ENCODE results near the gene ACVR1B. TPM values are rescaled to one million over a fixed set of nuclear protein-coding genes. Genes with fewer than 3 reads are reported as not detected.
A peak's percentile ranks its signal among the peaks of the same experiment; 100 is the strongest.

The ACVR1B gene
- total and polyA plus RNA-seq, 2 donors (not counting 1 experiment from before 2014, with no cell fraction given): 3.4 to 10.6 TPM

GRCh38 chr12:52009081-52009751 lies 57.7 kb downstream of the ACVR1B start:
- ChIA-PET POLR2A (interaction anchor here (1.2 to 3.0 kb wide), 3 partner anchors 9 to 14 kb away, joined by 3 to 13 read pairs (median 7); no protein-coding TSS in a partner anchor), CTCF (interaction anchor here (0.6 to 11.7 kb wide), 7 partner anchors 13 to 112 kb away, joined by 3 to 590 read pairs (median 3); no protein-coding TSS in a partner anchor)
- no peak overlapping the region for H2AFZ ChIP-seq (ENCODE audit: insufficient read depth, low read depth, low read length, poor library complexity, severe bottlenecking)
- no peaks in the 10 kb centered on the region for H3K9me3 ChIP-seq (ENCODE audit: control extremely low read depth in 1 of 3, control insufficient read depth in 2 of 3, insufficient read depth in 1 of 3, low read length in 2 of 3)
- intact Hi-C loops (cut with micrococcal nuclease): no loop called here
- no peak for TF ChIP-seq EZH2 (IDR thresholded peaks at IDR 0.05; ENCODE audit: borderline replicate concordance, insufficient read depth, low read depth, low read length, poor library complexity, severe bottlenecking)
- no peak for TF ChIP-seq CTCF (IDR thresholded peaks at IDR 0.05)
- Mint-ChIP-seq H3K27ac (peak overlapping the region; percentile 76), H3K27me3 (no peaks in the 10 kb centered on the region), H3K9me3 (ENCODE audit: insufficient read depth) (no peaks in the 10 kb centered on the region), H3K4me1 (peaks cover 40% of the 10 kb centered on the region), H3K4me3 (peak overlapping the region; percentile 97)
- H3K27ac ChIP-seq (ENCODE audit: low read length in 2 of 2): peak overlapping the region in 1 of 2 donors; percentile 91
- no peak overlapping the region for H3K9ac ChIP-seq (ENCODE audit: low read length)
- H3K4me2 ChIP-seq (replicated peaks; ENCODE audit: low read depth, low read length, poor library complexity, severe bottlenecking): peak overlapping the region; percentile 94
- DNase-seq (peak; percentile 30), ATAC-seq (ENCODE audit: low read depth) (no peak)
- no peak overlapping the region for H3K4me3 ChIP-seq (ENCODE audit: control extremely low read depth in 1 of 5, extremely low read depth in 1 of 5, insufficient read depth in 1 of 5, low read depth in 2 of 5, low read length in 4 of 5)
- no peaks in the 10 kb centered on the region for H3K27me3 ChIP-seq (replicated peaks in 1 of 4; ENCODE audit: control extremely low read depth in 1 of 4, control insufficient read depth in 3 of 4, insufficient read depth in 4 of 4, low read length in 3 of 4)
- 64% methylated on average over 4 of the region's 10 CpGs for WGBS (ENCODE audit: insufficient coverage)
- H3K79me2 ChIP-seq (ENCODE audit: control insufficient read depth, insufficient read depth, low read length): peaks cover 5% of the 10 kb centered on the region
- H3K4me1 ChIP-seq (ENCODE audit: control insufficient read depth in 2 of 2, insufficient read depth in 2 of 2, low read length in 2 of 2): peaks cover 26 to 35% of the 10 kb centered on the region in 2 donors
- peaks cover 41% of the 10 kb centered on the region for H4K20me1 ChIP-seq (ENCODE audit: control insufficient read depth, insufficient read depth, low read length, poor library complexity, severe bottlenecking)
- H3K36me3 ChIP-seq (replicated peaks in 1 of 2; ENCODE audit: control extremely low read depth in 1 of 2, control insufficient read depth in 1 of 2, extremely low read depth in 1 of 2, insufficient read depth in 2 of 2, low read length in 1 of 2): peaks cover 0 to 28% of the 10 kb centered on the region in 2 experiments

- no peak for TF ChIP-seq EZH2 (IDR thresholded peaks at IDR 0.05; ENCODE audit: borderline replicate concordance, insufficient read depth, low read depth, low read length, poor library complexity, severe bottlenecking)
- no peak for TF ChIP-seq CTCF (IDR thresholded peaks at IDR 0.05)
- DNase-seq: peak; percentile 38
- Histone ChIP-seq H4K20me1 (ENCODE audit: control insufficient read depth, insufficient read depth, low read length, poor library complexity, severe bottlenecking) (peaks cover 41% of the 10 kb centered on the region), H3K4me3 (ENCODE audit: control extremely low read depth in 1 of 5, extremely low read depth in 1 of 5, insufficient read depth in 1 of 5, low read depth in 2 of 5, low read length in 4 of 5) (no peak overlapping the region), H3K27me3 (replicated peaks in 1 of 4; ENCODE audit: control extremely low read depth in 1 of 4, control insufficient read depth in 3 of 4, insufficient read depth in 4 of 4, low read length in 3 of 4) (no peaks in the 10 kb centered on the region), H3K4me1 (ENCODE audit: control insufficient read depth in 2 of 2, insufficient read depth in 2 of 2, low read length in 2 of 2) (peaks cover 26 to 35% of the 10 kb centered on the region in 2 donors), H3K79me2 (ENCODE audit: control insufficient read depth, insufficient read depth, low read length) (peaks cover 5% of the 10 kb centered on the region), H2AFZ (ENCODE audit: insufficient read depth, low read depth, low read length, poor library complexity, severe bottlenecking) (no peak overlapping the region), H3K27ac (ENCODE audit: low read length in 2 of 2) (no peak overlapping the region), H3K9ac (ENCODE audit: low read length) (no peak overlapping the region), H3K9me3 (ENCODE audit: control extremely low read depth in 1 of 3, control insufficient read depth in 2 of 3, insufficient read depth in 1 of 3, low read length in 2 of 3) (no peaks in the 10 kb centered on the region), H3K4me2 (replicated peaks; ENCODE audit: low read depth, low read length, poor library complexity, severe bottlenecking) (no peak overlapping the region), H3K36me3 (replicated peaks in 1 of 2; ENCODE audit: control extremely low read depth in 1 of 2, control insufficient read depth in 1 of 2, extremely low read depth in 1 of 2, insufficient read depth in 2 of 2, low read length in 1 of 2) (peaks cover 0 to 33% of the 10 kb centered on the region in 2 experiments)
- WGBS (ENCODE audit: insufficient coverage): 53% methylated on average over 9 of the region's 11 CpGs
- ChIA-PET POLR2A (interaction anchor here (1.2 to 1.5 kb wide), 2 partner anchors 10 to 13 kb away, joined by 3 to 7 read pairs; no protein-coding TSS in a partner anchor), CTCF (interaction anchor here (0.8 to 11.7 kb wide), 6 partner anchors 12 to 111 kb away, joined by 3 to 590 read pairs (median 3); no protein-coding TSS in a partner anchor)
- peak overlapping the region; percentile 56 for H3K27ac Mint-ChIP-seq
- H3K4me1 Mint-ChIP-seq: peaks cover 32% of the 10 kb centered on the region
- intact Hi-C loops (cut with micrococcal nuclease): no loop called here
- ATAC-seq (ENCODE audit: low read depth): no peak
- H3K27me3 Mint-ChIP-seq: no peaks in the 10 kb centered on the region
- H3K4me3 Mint-ChIP-seq: no peak overlapping the region
- no peaks in the 10 kb centered on the region for H3K9me3 Mint-ChIP-seq (ENCODE audit: insufficient read depth)
Observed at GRCh38 chr12:52010152-52010622, 58.7 kb downstream of the ACVR1B start.

Measured in B cell (primary cell).